Putamen (tissue), 1 donor: ENCODE measurements around the gene MDN1.

Experiments used
- DNase-seq: peaks from one replicate; pipeline ENCODE4 v3.0.0-alpha.2; 2016; ENCODE audit warnings: low spot score

Gene MDN1

GRCh38 chr6:89596484-89596883, 223.1 kb downstream of the MDN1 start:
- no peak for DNase-seq

GRCh38 chr6:89596056-89596455, 223.5 kb downstream of the MDN1 start:
- DNase-seq, result no peak
